ENCODE measurements around the gene PRKCB.

Gene PRKCB

DNA sequence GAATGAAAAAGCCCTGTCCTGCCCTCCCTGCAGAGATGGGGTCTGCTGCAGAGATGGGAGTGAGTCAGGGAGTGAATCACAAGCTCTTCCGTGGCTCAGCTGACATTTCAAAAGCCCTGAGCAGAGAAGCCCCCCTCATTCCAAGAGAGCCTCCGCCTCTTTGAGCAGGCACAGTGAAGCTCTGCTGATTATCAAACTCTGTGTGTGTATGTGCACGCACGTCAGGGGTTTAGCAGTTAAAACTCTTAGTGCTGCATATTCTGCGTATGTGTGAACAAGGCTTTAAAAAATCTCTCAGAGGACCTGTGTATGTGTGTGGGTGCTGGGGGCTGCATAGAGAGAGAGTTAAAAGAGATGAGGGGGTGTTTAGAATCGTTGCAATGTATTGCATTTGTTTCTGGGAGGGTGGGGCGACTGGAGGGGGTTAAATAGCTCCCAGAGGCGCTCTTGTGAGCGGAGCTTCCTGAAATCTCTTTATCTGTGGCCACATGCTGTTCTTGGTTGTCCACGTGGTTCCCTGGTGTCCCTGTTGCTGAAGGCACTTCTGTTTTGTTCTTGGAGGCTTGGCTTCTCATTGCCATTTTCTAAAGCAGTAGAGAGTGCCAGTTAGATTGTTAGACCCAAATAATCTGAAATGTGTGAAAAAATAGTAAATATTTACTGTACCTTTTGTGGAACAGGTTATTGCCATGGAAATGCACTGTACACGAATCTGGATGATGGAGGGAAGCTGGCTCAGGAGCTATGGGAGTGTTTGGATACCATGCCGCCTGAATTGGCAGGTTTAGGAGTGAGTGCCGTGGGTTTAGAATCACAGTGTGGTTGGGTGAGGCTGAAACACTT, 116.6 kb downstream of the PRKCB start:
- no peak overlapping the region for H3K4me3 ChIP-seq (ENCODE audit: insufficient read depth, low read length, poor library complexity, severe bottlenecking)
- no peak for TF ChIP-seq EZH2phosphoT487 (conservative IDR thresholded peaks at IDR 0.05; ENCODE audit: low read length)
- TF ChIP-seq, protein P1, sequence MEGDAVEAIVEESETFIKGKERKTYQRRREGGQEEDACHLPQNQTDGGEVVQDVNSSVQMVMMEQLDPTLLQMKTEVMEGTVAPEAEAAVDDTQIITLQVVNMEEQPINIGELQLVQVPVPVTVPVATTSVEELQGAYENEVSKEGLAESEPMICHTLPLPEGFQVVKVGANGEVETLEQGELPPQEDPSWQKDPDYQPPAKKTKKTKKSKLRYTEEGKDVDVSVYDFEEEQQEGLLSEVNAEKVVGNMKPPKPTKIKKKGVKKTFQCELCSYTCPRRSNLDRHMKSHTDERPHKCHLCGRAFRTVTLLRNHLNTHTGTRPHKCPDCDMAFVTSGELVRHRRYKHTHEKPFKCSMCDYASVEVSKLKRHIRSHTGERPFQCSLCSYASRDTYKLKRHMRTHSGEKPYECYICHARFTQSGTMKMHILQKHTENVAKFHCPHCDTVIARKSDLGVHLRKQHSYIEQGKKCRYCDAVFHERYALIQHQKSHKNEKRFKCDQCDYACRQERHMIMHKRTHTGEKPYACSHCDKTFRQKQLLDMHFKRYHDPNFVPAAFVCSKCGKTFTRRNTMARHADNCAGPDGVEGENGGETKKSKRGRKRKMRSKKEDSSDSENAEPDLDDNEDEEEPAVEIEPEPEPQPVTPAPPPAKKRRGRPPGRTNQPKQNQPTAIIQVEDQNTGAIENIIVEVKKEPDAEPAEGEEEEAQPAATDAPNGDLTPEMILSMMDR (IDR thresholded peaks at IDR 0.05; ENCODE audit: insufficient read depth, low read length, poor library complexity, severe bottlenecking) = no peak
- H4K20me1 ChIP-seq (ENCODE audit: low read depth, low read length) = no peaks in the 10 kb centered on the region
- H3F3A ChIP-seq (ENCODE audit: insufficient read depth) = no peaks in the 10 kb centered on the region
- H3K79me2 ChIP-seq (ENCODE audit: insufficient read depth, low read length) = no peaks in the 10 kb centered on the region
- H3K9ac ChIP-seq (ENCODE audit: low read length) = no peak overlapping the region
- H3K27ac ChIP-seq (ENCODE audit: low read depth, low read length) = no peak overlapping the region
- no peak overlapping the region for H2AFZ ChIP-seq (ENCODE audit: low read depth, low read length, severe bottlenecking)
- H3K36me3 ChIP-seq (ENCODE audit: low read length) = no peaks in the 10 kb centered on the region
- no peak overlapping the region for H3K4me2 ChIP-seq (ENCODE audit: low read depth, low read length, poor library complexity, severe bottlenecking)
- H3K27me3 ChIP-seq (ENCODE audit: low read length) = no peaks in the 10 kb centered on the region
- H3K9me2 ChIP-seq (replicated peaks; ENCODE audit: insufficient read depth, low read length) = no peaks in the 10 kb centered on the region
- H3K9me3 ChIP-seq (ENCODE audit: insufficient read depth, low read length) = 0 out of 2 replicates have a peak, but pooled peaks cover 2% of the 10 kb centered on the region

DNA sequence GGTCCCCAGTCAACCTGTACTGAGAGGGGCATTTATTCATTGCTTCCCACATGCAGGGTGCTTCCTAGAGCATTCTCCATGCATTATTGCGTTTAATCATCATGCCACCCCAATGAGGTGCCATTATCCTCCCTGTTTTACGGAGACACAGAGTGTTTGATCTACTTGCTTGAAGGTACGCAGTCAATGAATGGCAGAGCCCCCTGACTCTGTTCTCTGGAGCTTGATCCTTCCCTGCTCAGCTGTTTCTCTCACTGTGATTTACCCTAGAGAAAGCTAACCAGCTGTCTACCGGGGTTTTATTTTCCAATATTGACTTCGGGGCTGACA, 117.2 kb downstream of the PRKCB start:
- Histone ChIP-seq H3F3A (ENCODE audit: insufficient read depth) (no peaks in the 10 kb centered on the region), H3K27ac (ENCODE audit: low read depth, low read length) (no peak overlapping the region), H3K36me3 (ENCODE audit: low read length) (no peaks in the 10 kb centered on the region), H3K9me3 (ENCODE audit: insufficient read depth, low read length) (0 out of 2 replicates have a peak, but pooled peaks cover 3% of the 10 kb centered on the region), H3K79me2 (ENCODE audit: insufficient read depth, low read length) (no peaks in the 10 kb centered on the region), H4K20me1 (ENCODE audit: low read depth, low read length) (no peaks in the 10 kb centered on the region), H3K4me3 (ENCODE audit: insufficient read depth, low read length, poor library complexity, severe bottlenecking) (no peak overlapping the region), H3K27me3 (ENCODE audit: low read length) (no peaks in the 10 kb centered on the region), H3K9ac (ENCODE audit: low read length) (no peak overlapping the region), H3K9me2 (replicated peaks; ENCODE audit: insufficient read depth, low read length) (no peaks in the 10 kb centered on the region), H2AFZ (ENCODE audit: low read depth, low read length, severe bottlenecking) (no peak overlapping the region), H3K4me2 (ENCODE audit: low read depth, low read length, poor library complexity, severe bottlenecking) (no peak overlapping the region)
- TF ChIP-seq, protein P1 (IDR thresholded peaks at IDR 0.05; ENCODE audit: insufficient read depth, low read length, poor library complexity, severe bottlenecking) = no peak
- no peak for TF ChIP-seq EZH2phosphoT487 (conservative IDR thresholded peaks at IDR 0.05; ENCODE audit: low read length)

- Histone ChIP-seq H3K27ac (ENCODE audit: low read depth, low read length) (no peak overlapping the region), H2AFZ (ENCODE audit: low read depth, low read length, severe bottlenecking) (no peak overlapping the region), H3K36me3 (ENCODE audit: low read length) (no peaks in the 10 kb centered on the region), H3K4me3 (ENCODE audit: insufficient read depth, low read length, poor library complexity, severe bottlenecking) (no peak overlapping the region), H3K4me2 (ENCODE audit: low read depth, low read length, poor library complexity, severe bottlenecking) (no peak overlapping the region), H3K79me2 (ENCODE audit: insufficient read depth, low read length) (no peaks in the 10 kb centered on the region), H3K9me2 (replicated peaks; ENCODE audit: insufficient read depth, low read length) (no peaks in the 10 kb centered on the region), H4K20me1 (ENCODE audit: low read depth, low read length) (no peaks in the 10 kb centered on the region), H3K9me3 (ENCODE audit: insufficient read depth, low read length) (0 out of 2 replicates have a peak, but pooled peaks cover 3% of the 10 kb centered on the region), H3K27me3 (ENCODE audit: low read length) (no peaks in the 10 kb centered on the region), H3K9ac (ENCODE audit: low read length) (no peak overlapping the region), H3F3A (ENCODE audit: insufficient read depth) (no peaks in the 10 kb centered on the region)
- no peak for TF ChIP-seq EZH2phosphoT487 (conservative IDR thresholded peaks at IDR 0.05; ENCODE audit: low read length)
- TF ChIP-seq, protein P1 (IDR thresholded peaks at IDR 0.05; ENCODE audit: insufficient read depth, low read length, poor library complexity, severe bottlenecking) = no peak
Measured at GRCh38 chr16:23953476-23953875, 117.7 kb downstream of the PRKCB start.

Data from SU-DHL-6 (cell line).